ENCODE data around the gene SUCLA2. TPM values are rescaled to one million over a fixed set of nuclear protein-coding genes. Genes with fewer than 3 reads are reported as not detected.

The SUCLA2 gene
- polyA plus RNA-seq, 1 donor (not counting 4 experiments of a cell fraction or from before 2014, with no cell fraction given), result 64.3 TPM

- no peaks in the 10 kb centered on the region for H4K20me1 ChIP-seq (ENCODE audit: control insufficient read depth, extremely low read depth, insufficient read depth, low read length)
- H3K9me1 ChIP-seq (ENCODE audit: control insufficient read depth, extremely low read depth, insufficient read depth, low read length), result no peaks in the 10 kb centered on the region
- TF ChIP-seq EZH2 (IDR thresholded peaks at IDR 0.05; ENCODE audit: low read length) (no peak), CTCF (optimal IDR thresholded peaks at IDR 0.05 in 1 of 3, IDR thresholded peaks at IDR 0.05 in 1 of 3, conservative IDR thresholded peaks at IDR 0.05 in 1 of 3; ENCODE audit: extremely low read depth in 1 of 3, insufficient read depth in 2 of 3, low read length in 3 of 3) (no peak)
- DNase-seq (ENCODE audit: low read depth, low spot score) (no peak), FAIRE-seq (no peak)
- no peak overlapping the region for H2AFZ ChIP-seq (ENCODE audit: control insufficient read depth, low read length)
- H3K36me3 ChIP-seq (ENCODE audit: control insufficient read depth in 2 of 2, extremely low read depth in 1 of 2, insufficient read depth in 2 of 2, low read length in 2 of 2), result peaks cover 0 to 2% of the 10 kb centered on the region in 2 experiments
- H3K79me2 ChIP-seq (ENCODE audit: control insufficient read depth, insufficient read depth, low read length), result no peaks in the 10 kb centered on the region
- H3K9me3 ChIP-seq (ENCODE audit: control insufficient read depth, low read depth, low read length), result no peaks in the 10 kb centered on the region
- no peak overlapping the region for H3K9ac ChIP-seq (ENCODE audit: control insufficient read depth, extremely low read depth, insufficient read depth, low read length)
- no peak overlapping the region for H3K4me3 ChIP-seq (ENCODE audit: control insufficient read depth in 2 of 3, extremely low read depth in 1 of 3, insufficient read depth in 2 of 3, low read depth in 1 of 3, low read length in 3 of 3)
- no peaks in the 10 kb centered on the region for H3K4me1 ChIP-seq (ENCODE audit: control insufficient read depth, extremely low read depth, insufficient read depth, low read length)
- H3K27me3 ChIP-seq (ENCODE audit: control insufficient read depth, extremely low read depth, insufficient read depth, low read length), result no peaks in the 10 kb centered on the region
- dilution Hi-C loops (cut with MboI; ENCODE audit: extremely low pct_ligation_motif_present, low sequenced_read_pairs), result no loop called here
- H3K4me2 ChIP-seq (ENCODE audit: control insufficient read depth, extremely low read depth, insufficient read depth, low read depth, low read length), result no peak overlapping the region
- no peak overlapping the region for H3K27ac ChIP-seq (ENCODE audit: control insufficient read depth, insufficient read depth, low read length)
Observed at GRCh38 chr13:47964863-47965262, 36.2 kb downstream of the SUCLA2 start.

GRCh38 chr13:47962237-47962636 is 38.8 kb downstream of the SUCLA2 start:
- dilution Hi-C loops (cut with MboI; ENCODE audit: extremely low pct_ligation_motif_present, low sequenced_read_pairs), result no loop called here
- Histone ChIP-seq H3K9ac (ENCODE audit: control insufficient read depth, extremely low read depth, insufficient read depth, low read length) (no peak overlapping the region), H4K20me1 (ENCODE audit: control insufficient read depth, extremely low read depth, insufficient read depth, low read length) (no peaks in the 10 kb centered on the region), H3K9me1 (ENCODE audit: control insufficient read depth, extremely low read depth, insufficient read depth, low read length) (no peaks in the 10 kb centered on the region), H3K4me1 (ENCODE audit: control insufficient read depth, extremely low read depth, insufficient read depth, low read length) (no peaks in the 10 kb centered on the region), H3K36me3 (ENCODE audit: control insufficient read depth in 2 of 2, extremely low read depth in 1 of 2, insufficient read depth in 2 of 2, low read length in 2 of 2) (peaks cover 0 to 2% of the 10 kb centered on the region in 2 experiments), H3K9me3 (ENCODE audit: control insufficient read depth, low read depth, low read length) (peaks cover 4% of the 10 kb centered on the region), H3K27me3 (ENCODE audit: control insufficient read depth, extremely low read depth, insufficient read depth, low read length) (no peaks in the 10 kb centered on the region), H2AFZ (ENCODE audit: control insufficient read depth, low read length) (no peak overlapping the region), H3K4me3 (ENCODE audit: control insufficient read depth in 2 of 3, extremely low read depth in 1 of 3, insufficient read depth in 2 of 3, low read depth in 1 of 3, low read length in 3 of 3) (no peak overlapping the region), H3K27ac (ENCODE audit: control insufficient read depth, insufficient read depth, low read length) (no peak overlapping the region), H3K79me2 (ENCODE audit: control insufficient read depth, insufficient read depth, low read length) (no peaks in the 10 kb centered on the region), H3K4me2 (ENCODE audit: control insufficient read depth, extremely low read depth, insufficient read depth, low read depth, low read length) (no peak overlapping the region)
- FAIRE-seq (no peak), DNase-seq (ENCODE audit: low read depth, low spot score) (no peak)
- no peak for TF ChIP-seq CTCF (optimal IDR thresholded peaks at IDR 0.05 in 1 of 3, IDR thresholded peaks at IDR 0.05 in 1 of 3, conservative IDR thresholded peaks at IDR 0.05 in 1 of 3; ENCODE audit: extremely low read depth in 1 of 3, insufficient read depth in 2 of 3, low read length in 3 of 3)
- no peak for TF ChIP-seq EZH2 (IDR thresholded peaks at IDR 0.05; ENCODE audit: low read length)

Measured in keratinocyte (primary cell).